Retinal pigment epithelial cell (primary cell): ENCODE measurements around the gene INSL3.

Experiments
- DNase-seq: peaks from one replicate; pipeline ENCODE4 v3.0.0-alpha.2; 2010; ENCODE audit warnings: low read depth
- H3K4me3 ChIP-seq: 2 replicates; pipeline ENCODE4 v1.5.1; 2011; ENCODE audit warnings: mild to moderate bottlenecking, low read length, control low read depth, moderate library complexity
- CTCF ChIP-seq: conservative IDR thresholded peaks from 2 replicates; pipeline ENCODE4 v1.5.1; 2011; ENCODE audit warnings: low read depth, low read length, control low read depth, inconsistent platforms

Gene INSL3

GRCh38 chr19:17843292-17843827 lies 22.0 kb upstream of the INSL3 start:
- DNase-seq = no peak
- H3K4me3 ChIP-seq = no peak overlapping the region
- no peak for TF ChIP-seq CTCF

- no peak for TF ChIP-seq CTCF
- H3K4me3 ChIP-seq = peak overlapping the region; percentile 30
- no peak for DNase-seq
These were observed 21.5 kb upstream of the INSL3 start for GRCh38 chr19:17842663-17843291.

GRCh38 chr19:17841810-17842662 lies 20.7 kb upstream of the INSL3 start:
- H3K4me3 ChIP-seq = peak overlapping the region; percentile 35
- no peak for DNase-seq
- TF ChIP-seq CTCF = no peak

GRCh38 chr19:17841371-17841809 lies 20.1 kb upstream of the INSL3 start:
- H3K4me3 ChIP-seq = peak overlapping the region; percentile 35
- no peak for TF ChIP-seq CTCF
- no peak for DNase-seq

GRCh38 chr19:17840019-17840418 lies 18.7 kb upstream of the INSL3 start:
- no peak for TF ChIP-seq CTCF
- DNase-seq = no peak
- H3K4me3 ChIP-seq = no peak overlapping the region

- H3K4me3 ChIP-seq = no peak overlapping the region
- no peak for DNase-seq
These were observed 16.7 kb upstream of the INSL3 start for GRCh38 chr19:17837972-17838371.

More at GRCh38 chr19:17837972-17838371, 16.7 kb upstream of the INSL3 start:
- TF ChIP-seq CTCF = no peak
